ENCODE data around the gene CALM1.

The CALM1 gene

DNA sequence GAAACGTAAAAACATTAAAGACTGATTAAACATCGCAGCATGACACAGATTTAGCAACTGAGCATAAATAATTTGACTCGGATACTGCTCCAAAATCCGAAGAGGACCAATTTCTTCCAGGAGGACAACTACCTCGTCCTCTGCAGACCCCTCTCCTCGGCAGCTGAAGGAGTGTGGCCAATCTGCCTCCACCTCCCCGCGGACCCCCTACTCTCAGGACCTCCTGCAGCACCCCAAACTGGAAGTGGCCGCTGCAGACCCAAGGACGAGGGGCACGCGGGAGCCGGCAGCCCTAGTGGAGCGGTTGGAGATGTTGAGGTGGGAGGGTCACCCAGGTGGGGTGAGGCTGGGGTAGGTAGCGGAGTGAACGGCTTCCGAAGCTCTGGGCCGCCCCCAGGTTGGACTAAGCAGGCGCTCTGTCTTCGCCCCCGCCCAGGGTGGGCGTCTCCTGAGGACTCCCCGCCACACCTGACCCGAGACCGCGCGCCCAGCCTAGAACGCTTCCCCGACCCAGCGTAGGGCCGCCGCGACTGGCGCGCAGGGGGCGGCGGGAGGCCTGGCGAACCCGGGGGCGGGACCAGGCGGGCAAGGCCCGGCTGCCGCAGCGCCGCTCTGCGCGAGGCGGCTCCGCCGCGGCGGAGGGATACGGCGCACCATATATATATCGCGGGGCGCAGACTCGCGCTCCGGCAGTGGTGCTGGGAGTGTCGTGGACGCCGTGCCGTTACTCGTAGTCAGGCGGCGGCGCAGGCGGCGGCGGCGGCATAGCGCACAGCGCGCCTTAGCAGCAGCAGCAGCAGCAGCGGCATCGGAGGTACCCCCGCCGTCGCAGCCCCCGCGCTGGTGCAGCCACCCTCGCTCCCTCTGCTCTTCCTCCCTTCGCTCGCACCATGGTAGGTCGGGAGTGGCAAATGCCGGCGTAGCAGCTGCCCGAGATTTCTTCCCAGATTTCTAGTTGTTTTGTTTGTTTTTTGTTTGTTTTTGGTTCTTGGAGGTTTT, at the start of gene CALM1:
TSS of gene CALM1 (plus strand) at position 689 of the 999 bp plus-strand sequence. CDS start at position 891, 202 bp downstream.
- Histone ChIP-seq H3K27me3 (ENCODE audit: insufficient read depth, insufficient read length) (peaks cover 10% of the 10 kb centered on the region), H3K9me3 (ENCODE audit: insufficient read depth, low read length) (no peaks in the 10 kb centered on the region), H3K36me3 (ENCODE audit: insufficient read depth, insufficient read length, low read length) (peaks cover 22% of the 10 kb centered on the region), H3K4me1 (ENCODE audit: insufficient read depth, insufficient read length) (no peaks in the 10 kb centered on the region), H3K4me3 (ENCODE audit: insufficient read length, low read depth) (peak within 1 kb of the TSS; percentile 87), H3K9ac (ENCODE audit: insufficient read length, low read depth) (peak within 1 kb of the TSS; percentile 88)
- peak; percentile 77 for DNase-seq (ENCODE audit: low read depth, low spot score)
- TF ChIP-seq ZNF274 (IDR thresholded peaks at IDR 0.05; ENCODE audit: low read depth, low read length) (no peak), SUZ12 (IDR thresholded peaks at IDR 0.05; ENCODE audit: extremely low read depth, insufficient read depth, insufficient read length) (no peak), YY1 (IDR thresholded peaks at IDR 0.05; ENCODE audit: insufficient read depth, insufficient read length) (no peak)

DNA sequence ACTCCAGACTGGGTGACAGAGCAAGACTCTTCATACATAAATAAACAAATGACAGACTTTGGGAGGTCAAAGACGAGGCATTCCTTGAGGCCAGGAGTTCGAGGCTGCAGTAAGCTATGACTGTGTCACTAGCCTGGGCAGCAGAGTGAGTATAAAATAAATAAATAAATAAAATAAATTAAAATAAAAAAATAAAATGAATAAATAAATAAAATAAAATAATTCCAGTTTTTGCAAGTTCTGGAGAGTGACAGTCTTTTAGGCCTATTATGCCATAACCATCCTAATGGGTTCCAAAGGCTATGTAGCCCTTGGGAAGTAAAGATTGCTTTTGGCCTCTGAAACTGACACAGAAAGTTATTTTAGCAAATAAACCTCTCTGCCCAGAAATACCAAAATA, 48.6 kb upstream of the CALM1 start:
- DNase-seq (ENCODE audit: low read depth, low spot score) = no peak

GRCh38 chr14:90349739-90350138, 47.1 kb upstream of the CALM1 start:
- no peaks in the 10 kb centered on the region for H3K36me3 ChIP-seq (ENCODE audit: insufficient read depth, insufficient read length, low read length)
- no peaks in the 10 kb centered on the region for H3K9me3 ChIP-seq (ENCODE audit: insufficient read depth, low read length)
- no peaks in the 10 kb centered on the region for H3K27me3 ChIP-seq (ENCODE audit: insufficient read depth, insufficient read length)
- no peaks in the 10 kb centered on the region for H3K4me1 ChIP-seq (ENCODE audit: insufficient read depth, insufficient read length)
- no peak overlapping the region for H3K9ac ChIP-seq (ENCODE audit: insufficient read length, low read depth)
- H3K4me3 ChIP-seq (ENCODE audit: insufficient read length, low read depth) = no peak overlapping the region
- TF ChIP-seq SUZ12 (IDR thresholded peaks at IDR 0.05; ENCODE audit: extremely low read depth, insufficient read depth, insufficient read length) (no peak), YY1 (IDR thresholded peaks at IDR 0.05; ENCODE audit: insufficient read depth, insufficient read length) (no peak), ZNF274 (IDR thresholded peaks at IDR 0.05; ENCODE audit: low read depth, low read length) (no peak)
- no peak for DNase-seq (ENCODE audit: low read depth, low spot score)

More for the DNA sequence above, 48.6 kb upstream of the CALM1 start:
- no peaks in the 10 kb centered on the region for H3K9me3 ChIP-seq (ENCODE audit: insufficient read depth, low read length)
- no peak overlapping the region for H3K9ac ChIP-seq (ENCODE audit: insufficient read length, low read depth)
- no peaks in the 10 kb centered on the region for H3K36me3 ChIP-seq (ENCODE audit: insufficient read depth, insufficient read length, low read length)
- H3K4me1 ChIP-seq (ENCODE audit: insufficient read depth, insufficient read length) = no peaks in the 10 kb centered on the region
- no peaks in the 10 kb centered on the region for H3K27me3 ChIP-seq (ENCODE audit: insufficient read depth, insufficient read length)
- H3K4me3 ChIP-seq (ENCODE audit: insufficient read length, low read depth) = no peak overlapping the region
- TF ChIP-seq YY1 (IDR thresholded peaks at IDR 0.05; ENCODE audit: insufficient read depth, insufficient read length) (no peak), SUZ12 (IDR thresholded peaks at IDR 0.05; ENCODE audit: extremely low read depth, insufficient read depth, insufficient read length) (no peak), ZNF274 (IDR thresholded peaks at IDR 0.05; ENCODE audit: low read depth, low read length) (no peak)

DNA sequence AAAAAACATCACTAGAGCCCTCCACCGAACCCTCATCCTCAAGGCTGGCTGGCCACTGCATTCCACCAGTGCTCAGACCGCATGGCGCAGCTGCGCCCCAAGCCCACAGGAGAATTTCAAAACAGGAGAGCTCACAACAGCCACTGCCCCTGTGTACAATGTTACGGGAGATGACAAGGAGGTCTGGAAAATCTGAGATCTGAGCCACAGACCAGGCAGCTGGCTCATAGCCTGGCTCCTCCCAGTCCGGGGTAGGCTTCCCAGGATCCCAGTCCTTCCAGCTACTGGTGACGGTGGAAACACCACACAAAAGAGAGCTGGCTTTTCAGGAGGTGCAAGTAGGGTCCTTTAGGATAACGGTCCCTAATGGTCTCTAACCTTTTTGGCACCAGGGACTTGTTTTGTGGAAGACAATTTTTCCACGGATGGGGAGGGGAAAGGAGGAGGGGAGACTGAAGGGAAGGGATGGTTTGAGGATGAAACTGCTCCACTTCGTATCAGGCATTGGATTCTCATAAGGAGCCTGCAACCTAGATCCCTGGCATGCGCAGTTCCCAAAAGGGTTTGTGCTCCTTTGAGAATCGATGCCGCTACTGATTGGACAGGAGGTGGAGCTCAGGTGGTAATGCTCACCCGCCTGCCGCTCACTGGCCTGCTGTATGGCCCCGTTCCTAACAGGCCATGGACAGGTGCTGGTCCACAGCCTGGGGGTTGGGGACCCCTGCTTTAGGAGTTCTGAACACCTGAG, 42.1 kb upstream of the CALM1 start:
- Histone ChIP-seq H3K4me3 (ENCODE audit: insufficient read length, low read depth) (no peak overlapping the region), H3K27me3 (ENCODE audit: insufficient read depth, insufficient read length) (no peaks in the 10 kb centered on the region), H3K4me1 (ENCODE audit: insufficient read depth, insufficient read length) (no peaks in the 10 kb centered on the region), H3K36me3 (ENCODE audit: insufficient read depth, insufficient read length, low read length) (no peaks in the 10 kb centered on the region), H3K9ac (ENCODE audit: insufficient read length, low read depth) (no peak overlapping the region), H3K9me3 (ENCODE audit: insufficient read depth, low read length) (no peaks in the 10 kb centered on the region)
- DNase-seq (ENCODE audit: low read depth, low spot score) = no peak
- TF ChIP-seq SUZ12 (IDR thresholded peaks at IDR 0.05; ENCODE audit: extremely low read depth, insufficient read depth, insufficient read length) (no peak), ZNF274 (IDR thresholded peaks at IDR 0.05; ENCODE audit: low read depth, low read length) (no peak), YY1 (IDR thresholded peaks at IDR 0.05; ENCODE audit: insufficient read depth, insufficient read length) (no peak)

DNA sequence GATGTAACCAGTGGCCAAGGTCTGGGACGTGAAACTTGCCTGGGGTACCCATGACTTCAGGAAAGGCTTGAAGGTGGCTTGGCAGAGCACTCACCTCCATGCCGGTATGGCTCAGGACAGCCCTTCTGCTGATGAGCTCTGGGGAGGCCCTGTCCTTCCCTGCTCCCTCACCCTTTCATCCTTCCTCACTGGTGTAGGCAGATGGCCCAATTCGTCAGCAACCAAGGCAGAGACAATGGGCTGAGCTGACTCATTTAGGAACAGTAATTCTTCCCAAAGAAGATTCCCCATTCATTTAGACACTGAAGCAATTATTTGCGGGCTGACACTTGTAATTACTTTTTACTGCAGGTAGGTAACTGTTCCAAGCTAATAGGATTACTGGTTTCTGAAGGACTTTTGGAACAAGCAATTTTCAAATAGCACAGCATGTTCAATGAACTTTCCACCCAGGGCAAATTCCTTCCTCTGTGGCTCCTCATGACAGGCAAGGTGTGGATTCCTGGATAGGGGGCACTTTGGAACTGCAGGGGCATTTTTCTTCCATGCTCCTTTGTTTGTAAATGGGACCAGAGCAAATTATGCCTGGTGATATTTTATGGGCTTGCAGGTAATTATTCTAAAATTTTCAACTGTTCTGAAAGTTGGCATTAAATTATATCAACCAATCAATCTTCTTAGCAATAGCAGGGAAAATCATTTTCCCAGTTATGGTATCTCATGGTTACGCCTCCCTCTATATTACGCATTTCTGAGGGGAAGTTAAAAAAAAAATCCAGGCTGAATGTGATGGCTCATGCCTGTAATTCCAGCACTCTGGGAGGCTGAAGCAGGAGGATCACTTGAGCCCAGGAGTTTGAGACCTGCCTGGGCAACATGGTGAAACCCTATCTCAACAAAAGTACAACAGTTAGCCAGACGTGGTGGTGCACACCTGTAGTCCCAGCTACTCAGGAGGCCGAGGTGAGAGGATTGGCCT, 41.0 kb upstream of the CALM1 start:
- Histone ChIP-seq H3K9me3 (ENCODE audit: insufficient read depth, low read length) (no peaks in the 10 kb centered on the region), H3K4me3 (ENCODE audit: insufficient read length, low read depth) (no peak overlapping the region), H3K27me3 (ENCODE audit: insufficient read depth, insufficient read length) (no peaks in the 10 kb centered on the region), H3K4me1 (ENCODE audit: insufficient read depth, insufficient read length) (no peaks in the 10 kb centered on the region), H3K9ac (ENCODE audit: insufficient read length, low read depth) (no peak overlapping the region), H3K36me3 (ENCODE audit: insufficient read depth, insufficient read length, low read length) (no peaks in the 10 kb centered on the region)
- DNase-seq (ENCODE audit: low read depth, low spot score) = no peak
- TF ChIP-seq ZNF274 (IDR thresholded peaks at IDR 0.05; ENCODE audit: low read depth, low read length) (no peak), YY1 (IDR thresholded peaks at IDR 0.05; ENCODE audit: insufficient read depth, insufficient read length) (no peak), SUZ12 (IDR thresholded peaks at IDR 0.05; ENCODE audit: extremely low read depth, insufficient read depth, insufficient read length) (no peak)

DNA sequence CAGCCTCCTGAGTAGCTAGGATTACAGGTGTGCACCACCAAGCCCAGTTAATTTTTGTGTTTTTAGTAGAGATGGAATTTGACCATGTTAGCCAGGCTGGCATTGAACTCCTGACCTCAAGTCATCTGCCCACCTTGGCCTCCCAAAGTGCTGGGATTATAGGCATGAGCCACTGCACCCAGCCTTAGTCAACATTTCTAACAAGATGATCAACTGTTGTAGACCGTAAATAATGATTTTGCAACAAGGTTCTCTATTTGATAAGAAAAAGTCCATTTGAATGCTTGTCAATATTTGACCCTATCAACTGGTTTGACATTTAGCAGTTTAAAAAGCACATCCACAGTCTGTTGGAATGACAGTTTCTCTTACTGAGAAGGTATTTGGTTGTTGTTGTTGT, 39.9 kb upstream of the CALM1 start:
- TF ChIP-seq SUZ12 (IDR thresholded peaks at IDR 0.05; ENCODE audit: extremely low read depth, insufficient read depth, insufficient read length) (no peak), YY1 (IDR thresholded peaks at IDR 0.05; ENCODE audit: insufficient read depth, insufficient read length) (no peak), ZNF274 (IDR thresholded peaks at IDR 0.05; ENCODE audit: low read depth, low read length) (no peak)
- H3K9ac ChIP-seq (ENCODE audit: insufficient read length, low read depth) = no peak overlapping the region
- no peaks in the 10 kb centered on the region for H3K4me1 ChIP-seq (ENCODE audit: insufficient read depth, insufficient read length)
- no peak for DNase-seq (ENCODE audit: low read depth, low spot score)
- H3K27me3 ChIP-seq (ENCODE audit: insufficient read depth, insufficient read length) = no peaks in the 10 kb centered on the region
- no peak overlapping the region for H3K4me3 ChIP-seq (ENCODE audit: insufficient read length, low read depth)
- H3K9me3 ChIP-seq (ENCODE audit: insufficient read depth, low read length) = no peaks in the 10 kb centered on the region
- no peaks in the 10 kb centered on the region for H3K36me3 ChIP-seq (ENCODE audit: insufficient read depth, insufficient read length, low read length)

All from NT2/D1 (cell line).